Measurements from ENCODE around the gene LAMTOR1. TPM values are rescaled to one million over a fixed set of nuclear protein-coding genes. Genes with fewer than 3 reads are reported as not detected.

Gene LAMTOR1
- total RNA-seq, 5 donors from 2014 or later (not counting 1 experiment from before 2014, with no cell fraction given): 45.7 to 69.3 (median 62.5) TPM

DNA sequence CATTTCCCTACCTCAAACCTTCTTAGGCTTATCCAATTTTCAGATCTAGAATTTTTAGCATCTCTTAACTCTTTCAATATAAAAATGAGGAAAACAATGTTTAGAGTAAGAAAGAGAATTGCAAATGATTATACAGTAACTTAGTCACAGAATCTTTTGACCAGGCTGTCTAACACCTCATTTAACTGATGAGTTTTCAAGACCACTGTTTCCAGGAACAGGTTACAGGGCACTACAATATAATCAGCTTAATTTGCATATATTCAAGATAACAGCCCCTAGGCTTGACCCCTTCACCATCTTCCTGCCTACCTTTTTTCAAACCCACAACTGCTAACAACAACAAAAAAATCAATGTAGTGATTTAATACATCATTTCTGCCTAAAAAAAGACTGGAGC is 35.4 kb downstream of the LAMTOR1 start:
- Histone ChIP-seq H3K27ac (ENCODE audit: low read length) (no peak overlapping the region), H3K4me1 (ENCODE audit: control insufficient read depth in 1 of 2, extremely low read depth in 1 of 2, insufficient read depth in 2 of 2, low read length in 2 of 2) (peaks cover 9 to 11% of the 10 kb centered on the region in 2 experiments), H3K4me3 (ENCODE audit: control insufficient read depth in 1 of 2, extremely low read depth in 1 of 2, low read length in 1 of 2) (no peak overlapping the region), H3K36me3 (ENCODE audit: control insufficient read depth in 2 of 2, extremely low read depth in 1 of 2, insufficient read depth in 1 of 2, low read length in 1 of 2) (peaks cover 5 to 10% of the 10 kb centered on the region in 2 donors), H3K9me3 (no peaks in the 10 kb centered on the region), H3K27me3 (replicated peaks in 1 of 2; ENCODE audit: control insufficient read depth in 2 of 2, extremely low read depth in 1 of 2, insufficient read depth in 2 of 2, low read length in 1 of 2) (no peaks in the 10 kb centered on the region)
- H3K4me1 Mint-ChIP-seq: peaks cover 23 to 33% (median 26%) of the 10 kb centered on the region in 3 donors
- no peaks in the 10 kb centered on the region for H3K9me3 Mint-ChIP-seq
- no peak for DNase-seq
- no peaks in the 10 kb centered on the region for H3K27me3 Mint-ChIP-seq
- ChIA-PET POLR2A (interaction anchor here in 1 of 2 donors (0.6 kb wide), 1 partner anchor 90 kb away, joined by 3 read pairs; no protein-coding TSS in a partner anchor), CTCF (interaction anchor here (0.6 to 1.8 kb wide), 4 partner anchors 17 to 43 kb away, joined by 4 to 5 read pairs (median 4); no protein-coding TSS in a partner anchor)
- peaks cover 31% of the 10 kb centered on the region for H3K36me3 Mint-ChIP-seq
- no peak overlapping the region for H3K4me3 Mint-ChIP-seq
- no peak for ATAC-seq (replicated peaks in 1 of 4)
- H3K27ac Mint-ChIP-seq: no peak overlapping the region

DNA sequence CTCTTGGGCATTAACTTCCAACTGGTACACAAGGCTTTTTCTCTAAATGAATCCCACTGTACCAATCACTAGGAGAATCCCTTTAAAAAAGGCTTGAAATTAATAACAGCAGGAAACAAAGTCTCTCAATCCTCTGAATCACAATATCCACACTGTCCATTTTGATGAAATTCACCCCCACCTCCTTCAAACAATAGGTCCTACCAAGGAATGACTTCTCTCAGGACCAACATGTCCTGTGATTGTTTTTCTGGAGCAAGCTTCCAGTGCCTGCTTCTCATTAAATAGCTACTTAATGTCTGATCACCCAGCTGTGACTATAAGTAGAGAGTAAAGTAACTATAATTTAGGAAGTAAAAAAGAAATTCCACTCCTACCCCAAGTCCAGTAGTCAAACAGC is 35.8 kb downstream of the LAMTOR1 start:
- Mint-ChIP-seq H3K27me3 (no peaks in the 10 kb centered on the region), H3K4me3 (no peak overlapping the region), H3K4me1 (peaks cover 19 to 29% (median 26%) of the 10 kb centered on the region in 3 donors), H3K9me3 (no peaks in the 10 kb centered on the region), H3K27ac (no peak overlapping the region), H3K36me3 (peaks cover 31% of the 10 kb centered on the region)
- H3K27me3 ChIP-seq (replicated peaks in 1 of 2; ENCODE audit: control insufficient read depth in 2 of 2, extremely low read depth in 1 of 2, insufficient read depth in 2 of 2, low read length in 1 of 2): no peaks in the 10 kb centered on the region
- H3K4me3 ChIP-seq (ENCODE audit: control insufficient read depth in 1 of 2, extremely low read depth in 1 of 2, low read length in 1 of 2): no peak overlapping the region
- DNase-seq: no peak
- CTCF ChIA-PET: interaction anchor here (0.6 to 1.8 kb wide), 3 partner anchors 17 to 43 kb away, joined by 4 to 5 read pairs (median 4); no protein-coding TSS in a partner anchor
- no peak overlapping the region for H3K27ac ChIP-seq (ENCODE audit: low read length)
- POLR2A ChIA-PET: interaction anchor here in 1 of 2 donors (0.6 kb wide), 1 partner anchor 89 kb away, joined by 3 read pairs; no protein-coding TSS in a partner anchor
- H3K36me3 ChIP-seq (ENCODE audit: control insufficient read depth in 2 of 2, extremely low read depth in 1 of 2, insufficient read depth in 1 of 2, low read length in 1 of 2): peaks cover 5 to 10% of the 10 kb centered on the region in 2 donors
- no peaks in the 10 kb centered on the region for H3K9me3 ChIP-seq
- ATAC-seq (replicated peaks in 1 of 4): no peak
- peaks cover 9 to 10% of the 10 kb centered on the region in 2 experiments for H3K4me1 ChIP-seq (ENCODE audit: control insufficient read depth in 1 of 2, extremely low read depth in 1 of 2, insufficient read depth in 2 of 2, low read length in 2 of 2)

DNA sequence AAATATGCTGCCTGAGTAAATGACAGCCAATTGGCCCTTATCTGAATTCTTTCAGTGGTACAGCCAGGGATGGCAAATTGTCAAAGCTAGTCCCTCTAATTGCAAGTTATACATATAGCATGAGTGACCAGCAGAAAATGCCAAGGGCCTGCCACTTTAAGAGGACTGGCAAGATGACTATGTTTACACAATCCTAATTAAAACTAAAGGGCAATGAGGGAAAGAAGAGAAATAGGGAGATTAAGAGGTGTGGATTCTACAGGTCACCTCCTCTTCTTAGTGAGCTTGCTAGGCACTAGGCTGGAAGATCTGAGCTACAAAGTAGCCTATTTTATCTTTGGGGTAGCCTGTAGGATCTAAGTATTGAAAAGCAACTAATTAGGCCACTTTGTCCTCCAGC is 36.2 kb downstream of the LAMTOR1 start:
- CTCF ChIA-PET: interaction anchor here (0.8 to 1.8 kb wide), 3 partner anchors 10 to 42 kb away, joined by 4 to 5 read pairs (median 4); no protein-coding TSS in a partner anchor
- POLR2A ChIA-PET: no interaction called here
- Histone ChIP-seq H3K4me3 (ENCODE audit: control insufficient read depth in 1 of 2, extremely low read depth in 1 of 2, low read length in 1 of 2) (no peak overlapping the region), H3K27ac (ENCODE audit: low read length) (no peak overlapping the region), H3K9me3 (no peaks in the 10 kb centered on the region), H3K36me3 (ENCODE audit: control insufficient read depth in 2 of 2, extremely low read depth in 1 of 2, insufficient read depth in 1 of 2, low read length in 1 of 2) (peaks cover 5 to 11% of the 10 kb centered on the region in 2 donors), H3K4me1 (ENCODE audit: control insufficient read depth in 1 of 2, extremely low read depth in 1 of 2, insufficient read depth in 2 of 2, low read length in 2 of 2) (peaks cover 6 to 9% of the 10 kb centered on the region in 2 experiments), H3K27me3 (replicated peaks in 1 of 2; ENCODE audit: control insufficient read depth in 2 of 2, extremely low read depth in 1 of 2, insufficient read depth in 2 of 2, low read length in 1 of 2) (no peaks in the 10 kb centered on the region)
- Mint-ChIP-seq H3K9me3 (no peaks in the 10 kb centered on the region), H3K27me3 (no peaks in the 10 kb centered on the region), H3K27ac (no peak overlapping the region), H3K36me3 (peaks cover 34% of the 10 kb centered on the region), H3K4me1 (peaks cover 15 to 27% (median 26%) of the 10 kb centered on the region in 3 donors), H3K4me3 (no peak overlapping the region)
- ATAC-seq (replicated peaks in 1 of 4) (no peak), DNase-seq (no peak)

DNA sequence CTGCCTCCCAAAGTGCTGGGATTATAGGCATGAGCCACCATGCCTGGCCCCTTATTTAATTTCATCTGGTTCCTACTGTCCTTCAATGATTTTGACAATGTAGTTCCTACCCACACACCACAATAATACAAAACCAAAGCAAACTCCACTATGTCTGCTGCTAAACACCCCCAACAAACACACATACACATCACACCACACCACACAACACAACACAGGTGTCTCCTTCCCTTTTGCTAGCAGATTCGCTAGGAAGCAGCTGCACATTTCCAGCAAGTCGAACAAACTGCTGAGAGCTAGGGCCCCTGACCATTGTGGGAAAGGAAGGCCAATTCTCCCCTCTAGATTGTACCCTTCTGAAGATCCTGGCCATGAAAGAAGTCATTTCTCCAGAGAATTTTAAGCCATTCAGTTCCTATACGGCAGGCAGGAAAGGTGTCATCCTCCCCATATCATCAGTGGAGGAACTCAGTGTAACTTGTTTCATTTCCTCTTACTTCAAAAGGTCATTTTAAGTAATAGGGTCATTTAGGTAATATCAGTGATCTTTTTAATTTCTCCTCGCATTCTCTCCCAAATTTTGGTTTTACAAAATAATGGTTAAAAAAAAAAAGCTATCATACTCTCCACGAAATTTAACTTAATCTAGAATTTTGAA is 41.2 kb downstream of the LAMTOR1 start:
- 100% methylated on average over 1 of the region's 5 CpGs for WGBS (ENCODE audit: insufficient coverage)
- Mint-ChIP-seq H3K4me3 (no peak overlapping the region), H3K27me3 (no peaks in the 10 kb centered on the region), H3K4me1 (peaks cover 0 to 4% (median 0%) of the 10 kb centered on the region in 3 donors), H3K36me3 (peaks cover 21% of the 10 kb centered on the region), H3K27ac (no peak overlapping the region), H3K9me3 (no peaks in the 10 kb centered on the region)
- H3K27ac ChIP-seq (ENCODE audit: low read length): no peak overlapping the region
- H3K36me3 ChIP-seq (ENCODE audit: control insufficient read depth in 2 of 2, extremely low read depth in 1 of 2, insufficient read depth in 1 of 2, low read length in 1 of 2): peaks cover 0 to 10% of the 10 kb centered on the region in 2 donors
- CTCF ChIA-PET: no interaction called here
- DNase-seq: no peak
- no peaks in the 10 kb centered on the region for H3K4me1 ChIP-seq (ENCODE audit: control insufficient read depth in 1 of 2, extremely low read depth in 1 of 2, insufficient read depth in 2 of 2, low read length in 2 of 2)
- ATAC-seq (replicated peaks in 1 of 4): no peak
- no peak overlapping the region for H3K4me3 ChIP-seq (ENCODE audit: control insufficient read depth in 1 of 2, extremely low read depth in 1 of 2, low read length in 1 of 2)
- no peaks in the 10 kb centered on the region for H3K9me3 ChIP-seq
- POLR2A ChIA-PET: no interaction called here
- no peaks in the 10 kb centered on the region for H3K27me3 ChIP-seq (replicated peaks in 1 of 2; ENCODE audit: control insufficient read depth in 2 of 2, extremely low read depth in 1 of 2, insufficient read depth in 2 of 2, low read length in 1 of 2)

DNA sequence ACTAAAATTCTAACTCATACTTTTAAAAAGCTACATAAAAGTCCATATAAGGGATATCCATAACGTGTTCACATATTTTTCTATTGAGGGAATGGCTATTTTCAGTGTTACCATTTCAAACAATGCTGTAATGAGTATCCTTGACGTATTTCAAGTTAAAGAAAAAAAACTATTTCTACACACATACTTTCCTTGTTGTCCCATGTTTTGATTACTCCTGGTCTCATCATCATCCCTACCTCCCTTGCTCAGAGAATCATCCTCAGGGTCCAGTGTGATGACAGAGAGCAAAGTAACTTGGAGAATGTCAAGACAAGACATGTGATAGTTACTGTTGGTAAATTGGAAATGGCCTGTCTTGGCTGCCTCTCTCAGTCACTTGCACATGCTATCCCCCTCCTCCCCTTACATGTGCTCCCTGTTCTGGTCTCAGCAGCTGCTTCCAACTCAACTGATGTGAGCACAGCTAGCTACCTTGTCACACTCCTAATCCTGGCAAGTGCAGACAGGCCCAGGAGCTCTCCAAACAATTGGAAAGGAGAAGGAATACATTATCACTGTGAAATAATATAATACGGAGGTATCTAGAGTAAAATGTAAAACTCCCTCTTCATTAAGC is 44.6 kb downstream of the LAMTOR1 start:
- no peak for ATAC-seq (replicated peaks in 1 of 4)
- Histone ChIP-seq H3K4me1 (ENCODE audit: control insufficient read depth in 1 of 2, extremely low read depth in 1 of 2, insufficient read depth in 2 of 2, low read length in 2 of 2) (no peaks in the 10 kb centered on the region), H3K27ac (ENCODE audit: low read length) (no peak overlapping the region), H3K9me3 (no peaks in the 10 kb centered on the region), H3K4me3 (ENCODE audit: control insufficient read depth in 1 of 2, extremely low read depth in 1 of 2, low read length in 1 of 2) (no peak overlapping the region), H3K36me3 (ENCODE audit: control insufficient read depth in 2 of 2, extremely low read depth in 1 of 2, insufficient read depth in 1 of 2, low read length in 1 of 2) (peaks cover 0 to 5% of the 10 kb centered on the region in 2 donors), H3K27me3 (replicated peaks in 1 of 2; ENCODE audit: control insufficient read depth in 2 of 2, extremely low read depth in 1 of 2, insufficient read depth in 2 of 2, low read length in 1 of 2) (no peaks in the 10 kb centered on the region)
- DNase-seq: no peak
- ChIA-PET POLR2A (interaction anchor here in 1 of 2 donors (0.6 kb wide), 1 partner anchor 26 kb away, joined by 4 read pairs; no protein-coding TSS in a partner anchor), CTCF (interaction anchor here in 1 of 2 donors (1.2 kb wide), 1 partner anchor 33 kb away, joined by 5 read pairs; no protein-coding TSS in a partner anchor)
- H3K9me3 Mint-ChIP-seq: no peaks in the 10 kb centered on the region
- no peak overlapping the region for H3K4me3 Mint-ChIP-seq
- peaks cover 0 to 6% (median 0%) of the 10 kb centered on the region in 3 donors for H3K4me1 Mint-ChIP-seq
- no CpG with 5 or more reads among the region's 3 CpGs for WGBS (ENCODE audit: insufficient coverage)
- peaks cover 14% of the 10 kb centered on the region for H3K36me3 Mint-ChIP-seq
- H3K27ac Mint-ChIP-seq: no peak overlapping the region
- no peaks in the 10 kb centered on the region for H3K27me3 Mint-ChIP-seq

DNA sequence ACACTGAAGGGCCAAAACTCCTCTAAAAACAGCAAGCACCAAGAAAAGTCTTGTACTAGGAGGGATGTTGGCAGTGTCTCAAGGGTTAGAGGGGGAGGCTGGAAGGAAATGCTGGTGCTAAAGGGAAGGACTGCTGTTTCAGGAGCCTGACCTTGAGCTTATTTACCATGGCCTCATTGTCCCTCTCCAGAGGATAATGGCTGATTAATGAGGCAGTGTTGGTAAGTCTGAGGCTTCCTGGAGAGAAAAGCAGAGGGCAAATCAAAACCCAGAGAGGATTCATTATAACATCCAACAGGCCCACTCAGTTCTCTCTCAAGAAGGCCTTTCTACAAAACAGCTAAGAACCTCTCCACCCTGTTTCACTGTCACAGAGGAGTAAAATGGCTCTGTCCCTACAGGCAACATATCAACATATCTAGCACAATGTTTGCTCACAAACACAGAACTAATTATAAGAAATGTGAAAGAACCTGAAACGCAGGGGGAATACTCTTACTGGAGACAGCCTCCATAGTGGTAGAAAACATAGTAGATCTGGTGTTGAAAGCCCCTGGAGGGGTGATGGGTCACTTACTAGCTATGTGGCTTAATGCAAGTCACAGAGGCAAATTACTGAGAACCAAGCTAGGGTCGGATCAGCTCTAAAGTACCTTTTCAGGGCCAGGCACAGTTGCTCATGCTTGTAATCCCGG is 54.2 kb downstream of the LAMTOR1 start:
- POLR2A ChIA-PET: no interaction called here
- Mint-ChIP-seq H3K36me3 (no peaks in the 10 kb centered on the region), H3K27me3 (no peaks in the 10 kb centered on the region), H3K4me3 (no peak overlapping the region), H3K4me1 (peaks cover 8 to 12% (median 9%) of the 10 kb centered on the region in 3 donors), H3K9me3 (no peaks in the 10 kb centered on the region), H3K27ac (peak overlapping the region in 1 of 2 donors; percentile 22)
- no peaks in the 10 kb centered on the region for H3K9me3 ChIP-seq
- DNase-seq (no peak), ATAC-seq (replicated peaks in 1 of 4) (no peak)
- no peaks in the 10 kb centered on the region for H3K27me3 ChIP-seq (replicated peaks in 1 of 2; ENCODE audit: control insufficient read depth in 2 of 2, extremely low read depth in 1 of 2, insufficient read depth in 2 of 2, low read length in 1 of 2)
- peaks cover 0 to 6% of the 10 kb centered on the region in 2 donors for H3K36me3 ChIP-seq (ENCODE audit: control insufficient read depth in 2 of 2, extremely low read depth in 1 of 2, insufficient read depth in 1 of 2, low read length in 1 of 2)
- WGBS (ENCODE audit: insufficient coverage): 100% methylated on average over 1 of the region's 3 CpGs
- no peak overlapping the region for H3K27ac ChIP-seq (ENCODE audit: low read length)
- no peak overlapping the region for H3K4me3 ChIP-seq (ENCODE audit: control insufficient read depth in 1 of 2, extremely low read depth in 1 of 2, low read length in 1 of 2)
- CTCF ChIA-PET: no interaction called here
- peaks cover 2 to 3% of the 10 kb centered on the region in 2 experiments for H3K4me1 ChIP-seq (ENCODE audit: control insufficient read depth in 1 of 2, extremely low read depth in 1 of 2, insufficient read depth in 2 of 2, low read length in 2 of 2)
